Activated CD4-positive, alpha-beta T cell treated with anti-CD3 and anti-CD28 coated beads for 36 hours (primary cell): Measurements from ENCODE around the gene LYRM4. TPM values are rescaled to one million over a fixed set of nuclear protein-coding genes. Genes with fewer than 3 reads are reported as not detected.
A peak's percentile ranks its signal among the peaks of the same experiment; 100 is the strongest.

ENCODE experiments used
- ATAC-seq: fragments of 200-7000 bp; cut with Tn5 transposase; one replicate; pipeline ENCODE4 v1.10.0; 2021; ENCODE audit warnings: mild to moderate bottlenecking, moderate library complexity
- CTCF ChIA-PET: fragments of 350-600 bp; sonication (Branson Sonifier 250); formaldehyde crosslinking; loops from one replicate; lab custom pipeline; 2021; ENCODE audit warnings: antibody characterized with exemption; lab: Charles Lee
- POLR2A ChIA-PET: fragments of 350-600 bp; sonication (Branson Sonifier 250); formaldehyde crosslinking; loops from one replicate; lab custom pipeline; 2021; ENCODE audit warnings: antibody characterized with exemption, inconsistent platforms; lab: Charles Lee
- DNase-seq: peaks from one replicate; pipeline ENCODE4 v3.0.0-alpha.2; 2020
- H3K27ac Mint-ChIP-seq: one replicate; pipeline ENCODE4 v1.8.0; 2021; ENCODE audit warnings: mixed read lengths
- H3K27me3 Mint-ChIP-seq: one replicate; pipeline ENCODE4 v1.8.0; 2021; ENCODE audit warnings: mixed read lengths
- H3K36me3 Mint-ChIP-seq: one replicate; pipeline ENCODE4 v1.8.0; 2021; ENCODE audit warnings: low read depth, mixed read lengths
- H3K4me1 Mint-ChIP-seq: one replicate; pipeline ENCODE4 v1.8.0; 2021; ENCODE audit warnings: mixed read lengths
- H3K4me3 Mint-ChIP-seq: one replicate; pipeline ENCODE4 v1.8.0; 2021; ENCODE audit warnings: mild to moderate bottlenecking, moderate library complexity, mixed read lengths
- H3K9me3 Mint-ChIP-seq: one replicate; pipeline ENCODE4 v1.8.0; 2021; ENCODE audit warnings: low read depth, mixed read lengths
- intact Hi-C, 2 experiments: fragments of 100-400 bp; cut with DNase I in 1 of 2; cut with micrococcal nuclease in 1 of 2; formaldehyde crosslinking; loops; one replicate each; pipeline versions ENCODE4 v1.14.2 to v1.15.1; 2022 to 2024; cut with DNase I, micrococcal nuclease
- total RNA-seq, 2 experiments: library from RNA; stranded (reverse); gene quantifications; one replicate each; pipeline ENCODE4 v1.2.3, GENCODE V29; 2021

The LYRM4 gene
- total RNA-seq, 2 experiments from 2014 or later: 46.4 to 53.4 TPM

- ChIA-PET POLR2A (no interaction called here), CTCF (interaction anchor here (1.1 to 1.3 kb wide), 4 partner anchors 11 to 96 kb away, joined by 3 to 5 read pairs (median 4); no protein-coding TSS in a partner anchor)
- ATAC-seq: peak; percentile 42
- intact Hi-C loops: no loop called here
- DNase-seq: no peak
- Mint-ChIP-seq H3K27ac (no peak overlapping the region), H3K4me1 (peaks cover 7% of the 10 kb centered on the region), H3K4me3 (no peak overlapping the region), H3K36me3 (peaks cover 8% of the 10 kb centered on the region), H3K27me3 (no peaks in the 10 kb centered on the region), H3K9me3 (no peaks in the 10 kb centered on the region)
Observed at GRCh38 chr6:5206920-5207561, 53.7 kb downstream of the LYRM4 start.

GRCh38 chr6:5205877-5206850 lies 54.6 kb downstream of the LYRM4 start:
- Mint-ChIP-seq H3K36me3 (peaks cover 5% of the 10 kb centered on the region), H3K4me1 (peaks cover 7% of the 10 kb centered on the region), H3K4me3 (no peak overlapping the region), H3K9me3 (no peaks in the 10 kb centered on the region), H3K27ac (no peak overlapping the region), H3K27me3 (no peaks in the 10 kb centered on the region)
- POLR2A ChIA-PET: no interaction called here
- DNase-seq (no peak), ATAC-seq (no peak)
- CTCF ChIA-PET: interaction anchor here (1.0 to 1.3 kb wide), 5 partner anchors 10 to 97 kb away, joined by 3 to 6 read pairs (median 3); no protein-coding TSS in a partner anchor
- intact Hi-C loops: no loop called here

GRCh38 chr6:5205035-5205507 lies 55.7 kb downstream of the LYRM4 start:
- ChIA-PET CTCF (interaction anchor here (1.0 to 1.3 kb wide), 3 partner anchors 9 to 62 kb away, joined by 3 to 6 read pairs (median 3); no protein-coding TSS in a partner anchor), POLR2A (interaction anchor here (0.7 kb wide), 1 partner anchor 11 kb away, joined by 3 read pairs; no protein-coding TSS in a partner anchor)
- no peaks in the 10 kb centered on the region for H3K27me3 Mint-ChIP-seq
- H3K9me3 Mint-ChIP-seq: no peaks in the 10 kb centered on the region
- DNase-seq (no peak), ATAC-seq (no peak)
- H3K27ac Mint-ChIP-seq: no peak overlapping the region
- no peak overlapping the region for H3K4me3 Mint-ChIP-seq
- H3K36me3 Mint-ChIP-seq: peaks cover 8% of the 10 kb centered on the region
- intact Hi-C loops: no loop called here
- H3K4me1 Mint-ChIP-seq: peaks cover 8% of the 10 kb centered on the region

GRCh38 chr6:5204376-5204775 lies 56.4 kb downstream of the LYRM4 start:
- Mint-ChIP-seq H3K4me1 (peaks cover 15% of the 10 kb centered on the region), H3K4me3 (no peak overlapping the region), H3K27ac (no peak overlapping the region), H3K27me3 (no peaks in the 10 kb centered on the region), H3K36me3 (peaks cover 8% of the 10 kb centered on the region), H3K9me3 (no peaks in the 10 kb centered on the region)
- POLR2A ChIA-PET: no interaction called here
- CTCF ChIA-PET: interaction anchor here (0.9 to 1.0 kb wide), 2 partner anchors 114 to 175 kb away, joined by 3 read pairs; no protein-coding TSS in a partner anchor
- DNase-seq (no peak), ATAC-seq (no peak)
- intact Hi-C loops: no loop called here

- DNase-seq (no peak), ATAC-seq (no peak)
- peaks cover 8% of the 10 kb centered on the region for H3K36me3 Mint-ChIP-seq
- H3K9me3 Mint-ChIP-seq: no peaks in the 10 kb centered on the region
- intact Hi-C loops: no loop called here
- no peaks in the 10 kb centered on the region for H3K27me3 Mint-ChIP-seq
- ChIA-PET POLR2A (no interaction called here), CTCF (interaction anchor here (0.7 kb wide), 1 partner anchor 53 kb away, joined by 3 read pairs; no protein-coding TSS in a partner anchor)
- H3K27ac Mint-ChIP-seq: no peak overlapping the region
- peaks cover 23% of the 10 kb centered on the region for H3K4me1 Mint-ChIP-seq
- no peak overlapping the region for H3K4me3 Mint-ChIP-seq
Observed at GRCh38 chr6:5203546-5203945, 57.2 kb downstream of the LYRM4 start.

- Mint-ChIP-seq H3K27ac (no peak overlapping the region), H3K9me3 (no peaks in the 10 kb centered on the region), H3K4me1 (peaks cover 28% of the 10 kb centered on the region), H3K36me3 (peaks cover 5% of the 10 kb centered on the region), H3K27me3 (no peaks in the 10 kb centered on the region), H3K4me3 (no peak overlapping the region)
- no peak for ATAC-seq
- POLR2A ChIA-PET: no interaction called here
- CTCF ChIA-PET: interaction anchor here (0.5 to 1.6 kb wide), 3 partner anchors 11 to 58 kb away, joined by 3 read pairs; no protein-coding TSS in a partner anchor
- DNase-seq: no peak
- intact Hi-C loops: no loop called here
Observed at GRCh38 chr6:5202941-5203340, 57.8 kb downstream of the LYRM4 start.

- intact Hi-C loops: no loop called here
- no peaks in the 10 kb centered on the region for H3K9me3 Mint-ChIP-seq
- DNase-seq: no peak
- no peaks in the 10 kb centered on the region for H3K27me3 Mint-ChIP-seq
- peaks cover 5% of the 10 kb centered on the region for H3K36me3 Mint-ChIP-seq
- peaks cover 28% of the 10 kb centered on the region for H3K4me1 Mint-ChIP-seq
- H3K27ac Mint-ChIP-seq: no peak overlapping the region
- no peak for ATAC-seq
- CTCF ChIA-PET: interaction anchor here (1.6 kb wide), 1 partner anchor 12 kb away, joined by 3 read pairs; no protein-coding TSS in a partner anchor
- POLR2A ChIA-PET: no interaction called here
- no peak overlapping the region for H3K4me3 Mint-ChIP-seq
Observed at GRCh38 chr6:5202206-5202605, 58.5 kb downstream of the LYRM4 start.

- no peak overlapping the region for H3K4me3 Mint-ChIP-seq
- DNase-seq: no peak
- no peaks in the 10 kb centered on the region for H3K9me3 Mint-ChIP-seq
- intact Hi-C loops: no loop called here
- H3K4me1 Mint-ChIP-seq: peaks cover 32% of the 10 kb centered on the region
- H3K27me3 Mint-ChIP-seq: no peaks in the 10 kb centered on the region
- ChIA-PET CTCF (interaction anchor here (0.7 kb wide), 1 partner anchor 57 kb away, joined by 4 read pairs; no protein-coding TSS in a partner anchor), POLR2A (interaction anchor here (0.6 kb wide), 1 partner anchor 28 kb away, joined by 3 read pairs; no protein-coding TSS in a partner anchor)
- H3K36me3 Mint-ChIP-seq: peaks cover 11% of the 10 kb centered on the region
- H3K27ac Mint-ChIP-seq: no peak overlapping the region
- no peak for ATAC-seq
Observed at GRCh38 chr6:5201271-5201670, 59.5 kb downstream of the LYRM4 start.

GRCh38 chr6:5199702-5200101 lies 61.0 kb downstream of the LYRM4 start:
- no peak overlapping the region for H3K4me3 Mint-ChIP-seq
- ATAC-seq (peak; percentile 54), DNase-seq (no peak)
- CTCF ChIA-PET: interaction anchor here (0.9 to 1.1 kb wide), 3 partner anchors 12 to 26 kb away, joined by 3 to 5 read pairs (median 3); no protein-coding TSS in a partner anchor
- peaks cover 32% of the 10 kb centered on the region for H3K4me1 Mint-ChIP-seq
- no peaks in the 10 kb centered on the region for H3K27me3 Mint-ChIP-seq
- peak overlapping the region; percentile 58 for H3K27ac Mint-ChIP-seq
- POLR2A ChIA-PET: interaction anchor here (0.8 to 1.1 kb wide), 2 partner anchors 26 to 79 kb away, joined by 3 to 4 read pairs; no protein-coding TSS in a partner anchor
- intact Hi-C loops: loop anchor here (1.0 to 2.0 kb wide), 4 partner anchors 25 to 199 kb away; no protein-coding TSS in a partner anchor
- H3K36me3 Mint-ChIP-seq: peaks cover 17% of the 10 kb centered on the region
- H3K9me3 Mint-ChIP-seq: no peaks in the 10 kb centered on the region

- Mint-ChIP-seq H3K27me3 (no peaks in the 10 kb centered on the region), H3K9me3 (no peaks in the 10 kb centered on the region), H3K36me3 (peaks cover 17% of the 10 kb centered on the region), H3K27ac (no peak overlapping the region), H3K4me1 (peaks cover 32% of the 10 kb centered on the region), H3K4me3 (no peak overlapping the region)
- intact Hi-C loops: loop anchor here (1.0 to 2.0 kb wide), 4 partner anchors 24 to 199 kb away; no protein-coding TSS in a partner anchor
- ChIA-PET CTCF (interaction anchor here (0.9 to 1.1 kb wide), 2 partner anchors 13 to 26 kb away, joined by 3 read pairs; no protein-coding TSS in a partner anchor), POLR2A (interaction anchor here (0.8 to 1.1 kb wide), 2 partner anchors 25 to 79 kb away, joined by 3 to 4 read pairs; no protein-coding TSS in a partner anchor)
- ATAC-seq (peak; percentile 93), DNase-seq (peak; percentile 28)
Observed at GRCh38 chr6:5199283-5199682, 61.5 kb downstream of the LYRM4 start.
